ENCODE data around the gene RAD54L2.
"Not testable (repeated sequence)": the region's sequence is repeated elsewhere in the genome, so short reads cannot be mapped to it uniquely, and the experiment has no call there.

The RAD54L2 gene, protein sequence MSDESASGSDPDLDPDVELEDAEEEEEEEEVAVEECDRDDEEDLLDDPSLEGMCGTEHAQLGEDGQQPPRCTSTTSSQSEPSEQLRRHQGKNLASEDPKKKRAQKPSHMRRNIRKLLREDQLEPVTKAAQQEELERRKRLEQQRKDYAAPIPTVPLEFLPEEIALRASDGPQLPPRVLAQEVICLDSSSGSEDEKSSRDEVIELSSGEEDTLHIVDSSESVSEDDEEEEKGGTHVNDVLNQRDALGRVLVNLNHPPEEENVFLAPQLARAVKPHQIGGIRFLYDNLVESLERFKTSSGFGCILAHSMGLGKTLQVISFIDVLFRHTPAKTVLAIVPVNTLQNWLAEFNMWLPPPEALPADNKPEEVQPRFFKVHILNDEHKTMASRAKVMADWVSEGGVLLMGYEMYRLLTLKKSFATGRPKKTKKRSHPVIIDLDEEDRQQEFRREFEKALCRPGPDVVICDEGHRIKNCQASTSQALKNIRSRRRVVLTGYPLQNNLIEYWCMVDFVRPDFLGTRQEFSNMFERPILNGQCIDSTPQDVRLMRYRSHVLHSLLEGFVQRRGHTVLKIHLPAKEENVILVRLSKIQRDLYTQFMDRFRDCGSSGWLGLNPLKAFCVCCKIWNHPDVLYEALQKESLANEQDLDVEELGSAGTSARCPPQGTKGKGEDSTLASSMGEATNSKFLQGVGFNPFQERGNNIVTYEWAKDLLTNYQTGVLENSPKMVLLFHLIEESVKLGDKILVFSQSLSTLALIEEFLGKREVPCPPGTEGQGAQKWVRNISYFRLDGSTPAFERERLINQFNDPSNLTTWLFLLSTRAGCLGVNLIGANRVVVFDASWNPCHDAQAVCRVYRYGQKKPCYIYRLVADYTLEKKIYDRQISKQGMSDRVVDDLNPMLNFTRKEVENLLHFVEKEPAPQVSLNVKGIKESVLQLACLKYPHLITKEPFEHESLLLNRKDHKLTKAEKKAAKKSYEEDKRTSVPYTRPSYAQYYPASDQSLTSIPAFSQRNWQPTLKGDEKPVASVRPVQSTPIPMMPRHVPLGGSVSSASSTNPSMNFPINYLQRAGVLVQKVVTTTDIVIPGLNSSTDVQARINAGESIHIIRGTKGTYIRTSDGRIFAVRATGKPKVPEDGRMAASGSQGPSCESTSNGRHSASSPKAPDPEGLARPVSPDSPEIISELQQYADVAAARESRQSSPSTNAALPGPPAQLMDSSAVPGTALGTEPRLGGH (N-terminal part only)

DNA sequence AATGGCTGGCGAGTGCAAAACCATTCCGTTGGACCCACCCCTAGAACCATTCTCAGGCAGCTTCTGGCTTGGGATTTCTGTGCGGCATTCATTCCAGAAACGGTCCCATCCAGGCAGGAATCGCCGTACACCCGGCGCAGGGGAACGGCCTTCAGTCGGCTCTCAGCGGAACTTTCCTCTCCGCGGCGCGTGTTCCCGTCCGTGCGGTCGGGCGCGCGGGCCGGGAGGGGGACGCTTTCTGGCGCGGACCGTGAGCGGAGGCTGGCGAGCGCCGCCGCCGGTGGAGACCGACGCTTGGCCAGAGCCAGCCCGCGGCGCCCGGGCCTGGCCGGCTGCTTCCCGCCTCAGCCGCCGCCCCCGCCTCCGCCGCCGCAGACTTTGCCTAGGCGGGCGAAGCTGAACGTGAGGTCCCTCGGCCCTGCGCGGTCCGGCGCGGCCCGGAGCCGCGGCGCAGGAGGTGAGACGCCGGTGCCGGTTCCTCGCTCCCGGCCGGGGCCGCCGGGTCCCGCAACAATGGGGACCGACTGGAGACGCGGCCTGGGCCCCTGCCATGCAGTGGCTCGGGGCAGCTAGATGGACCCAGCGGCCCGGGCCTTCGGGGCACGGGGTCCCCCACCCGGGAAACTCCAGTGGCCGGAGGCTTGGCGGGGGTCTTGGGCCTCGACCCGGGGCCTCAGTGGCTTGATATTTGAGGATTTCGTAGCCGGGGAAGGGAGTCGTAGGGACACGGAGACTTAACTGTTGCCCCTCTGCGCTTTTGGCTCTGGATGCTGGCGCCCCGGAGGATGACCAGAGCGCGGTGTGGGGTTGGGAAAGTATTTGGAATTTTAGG, at the start of gene RAD54L2:
Gene RAD54L2, plus strand, starts transcription at position 261 of the 832 bp plus-strand sequence. CDS start 51,702 bp downstream, outside the sequence.
- no peak for DNase-seq

DNA sequence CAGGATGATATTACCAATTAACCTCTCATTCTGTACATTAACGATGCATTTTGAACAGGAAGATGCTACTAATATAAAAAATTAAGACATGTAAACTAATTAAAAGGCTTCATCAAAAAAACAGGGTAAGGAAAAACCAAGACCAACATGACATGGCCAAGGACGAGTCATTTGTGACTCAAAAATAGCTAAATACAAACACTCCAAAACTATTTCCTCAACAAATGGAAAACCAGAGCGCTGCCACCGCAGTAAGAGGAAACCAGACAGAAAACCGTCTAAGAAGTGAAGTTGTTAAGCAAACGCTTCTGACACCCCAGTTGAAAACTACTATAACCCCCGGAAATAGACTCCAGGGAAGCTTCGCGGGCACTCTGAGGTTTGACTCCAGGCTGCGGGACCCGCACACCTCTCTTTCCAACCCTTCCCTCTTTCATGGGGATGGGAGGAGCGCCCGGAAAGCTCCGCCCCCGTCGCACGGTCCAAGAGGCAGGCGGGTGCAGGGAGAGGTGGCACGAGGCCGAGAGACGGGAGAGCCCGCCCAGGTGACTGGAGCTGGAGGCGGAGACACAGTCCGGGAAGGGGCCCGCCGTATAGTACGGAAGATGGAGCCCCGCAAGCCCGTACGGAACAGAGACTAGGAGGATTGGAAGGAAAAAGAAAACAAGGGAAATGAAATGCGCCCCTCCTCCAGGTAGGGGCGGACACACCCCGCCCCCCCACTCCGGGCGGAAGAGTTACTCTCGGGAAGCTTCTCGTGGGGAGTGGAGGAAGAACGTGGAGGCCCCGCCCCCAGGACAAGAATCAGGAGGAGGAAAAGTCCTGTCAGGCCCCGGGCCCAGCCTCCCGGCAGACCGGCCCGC, 39.4 kb upstream of the RAD54L2 start:
- DNase-seq, result peak; percentile 40

DNA sequence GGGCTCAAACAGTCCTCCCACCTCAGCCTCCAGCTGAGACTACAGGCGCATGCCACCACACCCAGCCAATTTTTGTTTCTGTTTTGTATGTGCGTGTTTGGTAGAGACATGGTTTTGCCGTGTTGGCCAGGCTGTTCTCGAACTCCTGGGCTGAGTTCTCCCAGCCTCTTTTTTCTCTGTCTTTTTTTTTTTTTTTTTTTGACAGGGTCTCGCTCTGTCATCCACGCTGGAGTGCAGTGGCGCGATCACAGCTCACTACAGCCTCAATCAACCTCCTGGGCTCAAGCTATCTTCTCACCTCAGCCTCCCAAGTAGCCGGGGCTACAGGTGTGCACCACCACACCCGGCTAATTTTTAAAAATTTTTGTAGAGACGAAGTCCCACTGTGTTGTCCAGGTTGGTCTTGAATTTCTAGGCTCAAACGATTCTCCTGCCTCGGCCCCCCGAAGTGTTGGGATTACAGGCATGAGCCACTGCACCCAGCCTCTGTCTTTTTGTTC, 37.8 kb upstream of the RAD54L2 start:
- DNase-seq, result no peak

DNA sequence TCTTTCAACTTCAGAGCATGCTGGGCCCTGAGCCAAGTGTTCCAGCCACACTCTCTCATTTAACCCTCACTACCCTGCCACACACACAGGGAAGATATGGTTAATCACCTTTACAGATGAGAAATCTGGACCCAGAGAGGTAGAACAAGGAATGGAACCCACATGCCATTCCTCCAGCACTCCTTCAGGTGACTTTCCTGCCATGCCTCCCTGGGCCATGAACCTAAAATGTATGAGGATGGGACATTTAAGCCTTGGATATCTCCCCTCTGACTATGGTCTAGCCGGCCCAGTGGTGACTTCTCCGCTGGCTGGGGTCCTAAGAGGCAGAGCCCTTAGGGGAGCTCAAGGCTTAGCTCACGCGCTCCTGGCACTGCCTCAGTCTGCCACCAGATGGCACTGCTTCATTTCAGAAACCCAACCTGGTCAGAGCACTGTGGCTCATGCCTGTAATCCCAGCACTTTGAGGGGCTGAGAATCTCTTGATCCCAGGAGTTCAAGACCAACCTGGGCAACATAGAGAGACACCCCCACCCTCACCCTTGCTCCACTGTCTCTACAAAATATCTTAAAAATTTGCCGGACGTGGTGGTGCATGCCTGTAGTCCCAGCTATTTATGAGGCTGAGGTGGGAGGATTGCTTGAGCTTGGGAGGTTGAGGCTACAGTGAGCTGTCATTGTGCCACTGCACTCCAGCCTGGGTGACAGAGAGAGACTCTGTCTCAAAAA, 36.5 kb upstream of the RAD54L2 start:
- DNase-seq, result no peak

DNA sequence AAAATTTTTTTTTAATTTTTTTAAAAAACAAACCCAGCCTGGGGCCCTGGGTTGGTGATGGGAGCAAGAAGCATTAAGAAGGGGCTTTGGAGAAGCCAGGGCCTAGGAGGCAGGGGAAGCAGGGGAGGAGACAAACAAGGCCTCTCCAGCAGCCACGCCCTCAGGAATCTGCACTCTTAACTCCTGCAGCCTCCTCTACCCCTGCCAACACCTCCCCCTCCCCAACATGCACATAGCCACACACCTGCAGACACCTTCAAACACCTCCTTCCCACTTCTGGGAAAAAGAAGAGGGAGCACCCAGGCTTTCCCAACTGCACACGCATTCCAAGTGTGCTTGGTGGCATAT, 36.0 kb upstream of the RAD54L2 start:
- no peak for DNase-seq

DNA sequence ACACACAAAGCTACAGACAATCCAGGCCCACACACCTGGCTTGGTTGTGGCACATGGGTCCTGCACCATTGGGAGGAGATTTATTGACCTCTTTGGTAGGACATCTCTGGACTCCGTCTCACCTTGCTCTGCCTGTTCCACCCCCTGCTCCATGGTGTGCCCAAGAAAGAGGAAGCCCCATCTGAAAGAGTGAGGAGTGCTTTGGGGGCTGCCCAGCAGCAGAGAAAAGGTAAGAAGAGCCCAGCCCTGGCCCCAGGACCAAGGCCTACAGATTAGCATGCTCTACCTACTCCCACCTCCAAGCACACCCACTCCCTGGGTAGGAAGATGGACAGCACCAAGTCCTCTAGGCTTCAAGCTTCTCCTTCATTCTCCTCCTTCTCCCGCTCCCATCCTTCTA, 35.5 kb upstream of the RAD54L2 start:
- no peak for DNase-seq

DNA sequence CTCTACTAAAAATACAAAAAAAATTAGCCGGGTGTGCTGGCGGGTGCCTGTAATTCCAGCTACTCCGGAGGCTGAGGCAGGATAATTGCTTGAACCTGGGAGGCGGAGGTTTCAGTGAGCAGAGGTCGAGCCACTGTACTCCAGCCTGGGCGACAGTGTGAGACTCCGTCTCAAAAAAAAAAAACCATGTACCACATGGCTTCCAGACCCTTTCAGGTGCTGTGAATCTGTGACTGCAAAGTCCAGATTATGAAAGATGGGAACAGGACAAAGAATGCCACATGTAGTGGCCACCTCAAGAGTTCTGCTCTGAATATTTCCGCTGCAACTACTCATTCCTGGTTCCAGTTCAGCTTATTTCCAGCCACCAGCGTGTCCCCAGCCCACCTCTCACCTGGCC, 30.3 kb upstream of the RAD54L2 start:
- no peak for DNase-seq

DNA sequence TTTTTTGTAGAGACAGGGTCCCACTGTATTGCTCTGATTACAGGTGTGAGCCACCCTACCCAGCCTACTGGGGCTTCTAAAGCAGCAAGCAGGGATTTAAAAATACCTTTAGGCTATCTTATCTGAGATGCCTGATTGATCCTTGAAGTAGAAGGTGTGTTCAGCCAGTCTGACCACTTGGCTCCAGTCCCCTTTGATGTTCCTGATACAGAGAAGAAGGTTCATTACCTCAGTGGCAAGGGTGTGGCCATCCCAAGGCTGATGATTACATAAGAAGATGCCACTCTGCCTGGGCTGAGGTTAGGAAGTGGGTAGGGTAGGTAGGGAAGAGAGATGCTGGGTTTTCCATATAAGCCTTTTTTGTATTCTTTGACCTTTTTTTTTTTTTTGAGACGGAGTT, 27.5 kb upstream of the RAD54L2 start:
- DNase-seq, result no peak

DNA sequence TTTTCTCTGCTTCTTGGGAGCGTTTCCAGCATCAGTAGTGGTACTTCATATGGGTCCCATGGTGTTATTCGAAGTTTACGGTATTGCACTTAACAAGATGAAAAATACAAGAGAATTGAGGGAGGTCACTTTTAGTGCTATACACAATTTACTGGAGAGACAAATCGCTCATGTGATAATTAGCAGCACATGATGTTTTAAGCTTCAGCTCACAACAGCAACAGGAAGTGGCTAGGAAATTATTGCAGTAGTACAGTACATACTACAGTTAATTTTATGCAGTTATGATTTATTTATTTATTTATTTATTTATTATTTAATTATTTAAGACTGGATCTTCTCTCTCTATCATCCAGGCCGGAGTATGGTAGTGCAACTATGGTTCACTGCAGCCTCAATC, 24.3 kb upstream of the RAD54L2 start:
- no peak for DNase-seq

DNA sequence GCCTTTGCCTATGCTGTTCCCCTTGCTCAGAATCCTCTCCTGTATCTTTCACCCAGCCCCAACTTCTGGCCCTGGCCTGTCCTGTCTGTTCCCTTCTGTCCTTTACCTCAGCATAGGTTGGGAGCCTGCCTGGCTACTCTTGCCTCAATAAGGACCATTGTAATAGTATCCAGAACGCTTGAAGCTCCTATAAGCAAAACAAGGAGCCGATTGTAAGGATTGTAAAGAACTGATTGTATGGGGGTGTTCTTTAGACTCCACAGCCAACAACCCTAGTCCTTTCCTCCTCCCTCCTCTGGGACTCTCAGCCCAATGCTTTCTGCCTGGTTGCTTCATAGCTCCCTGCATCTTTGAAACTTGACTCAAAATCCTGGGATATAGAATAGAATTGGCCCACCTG, 18.7 kb upstream of the RAD54L2 start:
- no peak for DNase-seq

DNA sequence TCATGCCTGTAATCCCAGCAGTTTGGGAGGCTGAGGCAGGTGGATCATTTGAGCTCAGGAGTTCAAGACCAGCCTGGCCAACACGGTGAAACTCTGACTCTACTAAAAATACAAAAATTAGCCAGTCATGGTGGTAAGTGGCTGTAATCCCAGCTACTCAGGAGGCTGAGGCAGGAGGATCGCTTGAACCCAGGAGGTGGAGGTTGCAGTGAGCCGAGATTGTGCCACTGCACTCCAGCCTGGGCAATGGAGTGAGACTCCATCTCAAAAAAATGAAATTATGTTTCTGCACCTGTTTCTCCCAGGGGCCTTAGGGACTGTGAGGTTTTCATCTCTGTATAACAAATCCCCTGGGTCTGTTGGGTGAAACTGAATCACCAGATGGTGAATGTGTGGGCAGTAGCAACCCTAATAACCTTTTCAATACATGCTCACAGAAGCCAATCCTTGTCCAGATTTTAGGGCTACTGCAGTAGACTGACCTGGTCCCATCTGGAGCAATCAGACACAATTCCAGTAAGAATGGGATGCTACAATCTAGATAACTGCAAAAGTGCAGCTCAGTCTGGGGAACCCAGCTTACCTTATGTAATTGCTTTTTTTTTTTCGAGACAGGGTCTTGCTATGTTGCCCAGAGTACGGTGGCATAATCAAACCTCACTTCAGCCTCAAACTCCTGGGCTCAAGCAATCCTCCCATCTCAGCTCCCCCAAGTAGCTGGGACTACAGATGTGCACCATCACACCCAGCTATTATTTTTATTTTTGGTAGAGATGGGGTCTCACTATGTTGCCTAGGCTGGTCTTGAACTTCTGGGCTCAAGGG, 17.4 kb upstream of the RAD54L2 start:
- not testable (repeated sequence) for DNase-seq

DNA sequence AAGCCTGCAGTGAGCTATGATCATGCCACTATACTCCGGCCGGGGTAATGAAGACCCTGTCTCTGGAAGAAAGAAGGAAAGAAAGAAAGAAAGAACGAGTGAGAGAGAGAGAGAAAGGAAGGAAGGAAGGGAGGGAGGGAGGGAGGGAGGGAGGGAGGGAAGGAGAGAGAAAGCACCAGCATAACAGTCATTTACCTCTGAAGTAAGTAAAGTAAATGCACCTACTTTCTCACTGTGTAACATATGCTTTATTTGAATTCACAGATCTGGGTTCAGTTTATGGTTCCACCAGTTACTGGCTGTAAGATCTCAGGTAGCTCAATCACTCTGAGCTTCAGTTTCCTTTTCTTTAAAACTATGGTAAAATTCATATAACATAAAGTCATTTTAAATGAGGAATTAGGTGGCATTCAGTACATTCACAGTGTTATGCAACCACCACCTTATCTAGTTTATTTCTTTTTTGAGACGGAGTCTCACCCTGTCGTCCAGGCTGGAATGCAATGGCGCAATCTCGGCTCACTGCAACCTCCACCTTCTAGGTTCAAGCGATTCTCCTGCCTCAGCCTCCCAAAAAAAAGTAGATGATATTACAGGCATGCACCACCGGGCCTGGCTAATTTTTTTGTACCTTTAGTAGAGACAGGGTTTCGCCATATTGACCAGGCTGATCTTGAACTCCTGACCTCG, 16.1 kb upstream of the RAD54L2 start:
- no peak for DNase-seq

DNA sequence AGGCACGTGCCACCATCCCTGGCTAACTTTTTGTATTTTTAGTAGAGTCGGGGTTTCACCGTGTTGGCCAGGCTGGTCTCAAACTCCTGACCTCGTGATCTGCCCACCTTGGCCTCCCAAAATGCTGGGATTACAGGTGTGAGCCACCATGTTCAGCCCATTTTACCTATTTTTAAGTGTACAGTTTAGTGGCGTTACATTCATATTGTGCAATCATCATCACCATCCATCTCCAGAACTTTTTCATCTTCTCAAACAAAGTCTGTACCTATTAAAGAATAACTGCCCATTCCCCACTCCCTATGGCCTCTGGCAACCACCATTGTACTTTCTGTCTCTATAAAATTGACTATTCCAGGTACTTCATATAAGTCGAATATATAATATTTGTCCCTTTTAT, 13.6 kb upstream of the RAD54L2 start:
- DNase-seq, result not testable (repeated sequence)

DNA sequence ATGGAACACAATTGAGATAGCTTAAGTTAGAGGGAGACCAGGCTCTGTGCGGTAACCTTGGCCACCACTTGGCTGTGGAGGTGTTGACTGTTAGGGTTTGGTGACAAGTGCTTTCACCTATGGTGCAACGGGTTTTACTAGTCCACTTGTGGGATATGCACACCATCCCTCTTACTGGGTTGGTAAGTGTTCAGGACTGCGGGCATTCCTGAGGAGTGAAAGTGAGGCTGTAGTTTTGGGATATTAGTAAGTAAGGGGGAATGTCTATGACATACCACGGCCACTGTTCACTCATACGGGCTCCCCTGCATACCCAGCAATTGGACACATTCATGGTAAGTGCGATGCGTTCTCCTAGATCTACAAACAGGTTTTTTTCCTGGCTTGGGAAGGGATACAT, 8.0 kb upstream of the RAD54L2 start:
- no peak for DNase-seq

DNA sequence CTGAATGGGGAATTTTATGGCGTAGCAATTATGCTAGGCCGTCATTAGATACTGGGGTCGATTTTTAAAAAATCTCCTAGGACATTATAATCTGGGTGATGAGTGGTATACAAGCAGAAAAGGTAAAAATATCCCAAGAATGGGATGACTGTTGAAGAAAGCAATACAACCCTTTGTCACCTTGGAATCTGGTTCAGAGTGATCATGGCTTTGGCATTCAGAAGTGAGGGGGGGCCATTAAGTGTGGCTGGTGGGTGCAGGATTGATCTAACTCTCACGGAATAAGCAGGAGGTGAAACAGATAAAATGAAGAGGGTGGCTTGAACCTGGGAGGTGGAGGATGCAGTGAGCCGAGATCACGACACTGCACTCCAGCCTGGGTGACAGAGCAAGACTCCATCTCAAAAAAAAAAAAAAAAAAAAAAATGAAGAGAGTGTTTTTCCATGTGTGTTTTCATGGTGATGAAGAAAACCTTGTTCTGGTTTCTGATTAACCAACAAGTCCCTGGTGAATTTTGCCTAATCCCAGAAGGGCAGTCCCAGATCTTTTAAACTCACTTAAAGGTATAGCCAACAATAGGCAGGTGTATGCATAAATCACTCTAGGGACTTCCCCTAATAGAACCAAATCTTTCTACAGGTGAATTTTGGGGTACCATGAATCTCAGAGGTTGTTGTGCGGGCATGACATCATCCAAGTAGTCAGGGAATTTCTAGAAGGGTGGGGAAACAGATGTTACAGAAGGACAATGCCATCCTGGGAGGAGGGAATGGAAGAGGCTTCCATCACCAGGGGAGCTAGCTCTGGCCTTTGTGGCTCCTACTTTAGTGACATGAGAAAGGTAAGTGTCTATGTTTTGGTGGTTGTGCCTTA, 3.1 kb upstream of the RAD54L2 start:
- no peak for DNase-seq

DNA sequence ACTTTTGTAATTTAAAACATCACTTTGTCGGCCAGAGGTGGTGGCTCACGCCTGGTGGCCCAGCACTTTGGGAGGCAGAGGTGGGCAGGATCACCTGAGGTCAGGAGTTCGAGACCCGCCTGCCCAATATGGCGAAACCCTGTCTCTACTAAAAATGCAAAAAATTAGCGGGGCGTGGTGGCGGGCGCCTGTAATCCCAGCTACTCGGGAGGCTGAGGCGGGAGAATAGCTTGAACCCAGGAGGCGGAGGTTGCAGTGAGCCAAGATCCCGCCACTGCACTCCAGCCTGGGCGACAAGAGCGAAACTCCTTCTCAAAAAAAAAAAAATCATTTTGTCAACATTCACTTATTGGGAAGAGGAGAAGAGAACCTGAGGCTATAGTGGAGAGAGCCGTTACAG, 888 bp upstream of the RAD54L2 start:
- not testable (repeated sequence) for DNase-seq

DNA sequence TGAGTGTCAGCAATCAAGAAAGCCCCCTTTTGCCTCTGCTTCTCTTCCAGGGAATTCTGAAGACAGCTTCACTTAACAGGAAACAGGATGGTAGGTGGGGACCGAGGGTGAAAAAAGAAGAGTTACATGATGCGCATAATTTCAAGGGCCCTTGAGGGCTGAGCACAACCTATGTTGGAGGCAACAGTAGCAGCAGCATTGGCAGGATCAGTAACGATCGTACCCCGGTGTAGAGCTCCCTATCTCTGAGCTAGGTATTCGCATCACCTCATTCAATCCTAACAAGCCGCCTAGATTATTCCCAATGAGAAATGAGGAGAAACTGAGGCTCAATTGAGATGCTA, 432 bp upstream of the RAD54L2 start:
- no peak for DNase-seq
